Subcutaneous abdominal adipose tissue (tissue), 5 donors: ENCODE data around the gene LETM1.

Experiments
- H3K27ac ChIP-seq: one replicate; pipeline ENCODE4 v1.7.0; 2013; ENCODE audit warnings: low read depth, mild to moderate bottlenecking, inconsistent platforms, low read length, moderate library complexity
- H3K27me3 ChIP-seq, 5 donors: one replicate each; pipeline ENCODE4 v1.7.0; 2013; ENCODE audit warnings: low read length in 5 of 5, inconsistent platforms in 1 of 5; ENCODE audit not compliant: control insufficient read depth in 5 of 5, insufficient read depth in 4 of 5
- H3K36me3 ChIP-seq, 5 donors: one replicate each; pipeline ENCODE4 v1.7.0; 2013; ENCODE audit warnings: low read length in 5 of 5; ENCODE audit not compliant: control insufficient read depth in 5 of 5, insufficient read depth in 5 of 5
- H3K4me1 ChIP-seq, 5 donors: one replicate each; pipeline ENCODE4 v1.7.0; 2013; ENCODE audit warnings: low read length in 5 of 5, mild to moderate bottlenecking in 3 of 5, moderate library complexity in 1 of 5; ENCODE audit not compliant: control insufficient read depth in 5 of 5, insufficient read depth in 5 of 5
- H3K4me3 ChIP-seq, 5 donors: one replicate each; pipeline ENCODE4 v1.7.0; 2013; ENCODE audit warnings: low read length in 5 of 5, low read depth in 1 of 5
- H3K9ac ChIP-seq, 5 donors: one replicate each; pipeline ENCODE4 v1.7.0; 2013; ENCODE audit warnings: low read length in 5 of 5, mild to moderate bottlenecking in 4 of 5, moderate library complexity in 3 of 5
- H3K9me3 ChIP-seq, 5 donors: one replicate each; pipeline ENCODE4 v1.7.0; 2013; ENCODE audit warnings: low read length in 5 of 5; ENCODE audit not compliant: control insufficient read depth in 5 of 5
- donor health status: healthy.
- donor health status: healthy.
- donor health status: healthy.
- donor health status: healthy.
- donor health status: healthy.

The LETM1 gene

GRCh38 chr4:1775731-1776500 is 80.0 kb downstream of the LETM1 start:
- H3K9me3 ChIP-seq: no peaks in the 10 kb centered on the region
- H3K4me3 ChIP-seq: no peak overlapping the region
- H3K27ac ChIP-seq: no peak overlapping the region
- H3K9ac ChIP-seq: no peak overlapping the region
- no peaks in the 10 kb centered on the region for H3K4me1 ChIP-seq
- H3K36me3 ChIP-seq: no peaks in the 10 kb centered on the region
- H3K27me3 ChIP-seq: peaks cover 5 to 16% (median 12%) of the 10 kb centered on the region in 5 donors

GRCh38 chr4:1773754-1774153 is 82.2 kb downstream of the LETM1 start:
- H3K27me3 ChIP-seq: peaks cover 7 to 30% (median 14%) of the 10 kb centered on the region in 5 donors
- no peaks in the 10 kb centered on the region for H3K9me3 ChIP-seq
- no peak overlapping the region for H3K4me3 ChIP-seq
- H3K27ac ChIP-seq: no peak overlapping the region
- H3K4me1 ChIP-seq: no peaks in the 10 kb centered on the region
- no peaks in the 10 kb centered on the region for H3K36me3 ChIP-seq
- no peak overlapping the region for H3K9ac ChIP-seq

- Histone ChIP-seq H3K9me3 (no peaks in the 10 kb centered on the region), H3K4me1 (peaks cover 0 to under 1% (median 0%) of the 10 kb centered on the region in 5 donors), H3K9ac (no peak overlapping the region), H3K27ac (no peak overlapping the region), H3K27me3 (peaks cover 4 to 31% (median 19%) of the 10 kb centered on the region in 5 donors), H3K4me3 (no peak overlapping the region), H3K36me3 (no peaks in the 10 kb centered on the region)
Observed at GRCh38 chr4:1772853-1773538, 83.0 kb downstream of the LETM1 start.

GRCh38 chr4:1771555-1772305 is 84.2 kb downstream of the LETM1 start:
- H3K4me3 ChIP-seq: no peak overlapping the region
- H3K9ac ChIP-seq: no peak overlapping the region
- H3K27me3 ChIP-seq: peaks cover 4 to 30% (median 19%) of the 10 kb centered on the region in 5 donors
- no peaks in the 10 kb centered on the region for H3K36me3 ChIP-seq
- no peaks in the 10 kb centered on the region for H3K9me3 ChIP-seq
- H3K27ac ChIP-seq: no peak overlapping the region
- peaks cover 0 to 4% (median under 1%) of the 10 kb centered on the region in 5 donors for H3K4me1 ChIP-seq

GRCh38 chr4:1770791-1771231 is 85.1 kb downstream of the LETM1 start:
- H3K4me1 ChIP-seq: peaks cover 0 to 8% (median 5%) of the 10 kb centered on the region in 5 donors
- H3K27ac ChIP-seq: no peak overlapping the region
- H3K4me3 ChIP-seq: no peak overlapping the region
- no peaks in the 10 kb centered on the region for H3K9me3 ChIP-seq
- H3K9ac ChIP-seq: no peak overlapping the region
- peaks cover 4 to 37% (median 19%) of the 10 kb centered on the region in 5 donors for H3K27me3 ChIP-seq
- no peaks in the 10 kb centered on the region for H3K36me3 ChIP-seq

GRCh38 chr4:1770245-1770644 is 85.7 kb downstream of the LETM1 start:
- peaks cover 0 to 8% (median 5%) of the 10 kb centered on the region in 5 donors for H3K4me1 ChIP-seq
- H3K27me3 ChIP-seq: peaks cover 4 to 35% (median 19%) of the 10 kb centered on the region in 5 donors
- H3K27ac ChIP-seq: no peak overlapping the region

GRCh38 chr4:1769692-1770091 is 86.3 kb downstream of the LETM1 start:
- H3K4me3 ChIP-seq: no peak overlapping the region
- no peak overlapping the region for H3K27ac ChIP-seq
- H3K4me1 ChIP-seq: peaks cover 0 to 8% (median 5%) of the 10 kb centered on the region in 5 donors
- H3K9ac ChIP-seq: no peak overlapping the region
- no peaks in the 10 kb centered on the region for H3K9me3 ChIP-seq
- H3K36me3 ChIP-seq: no peaks in the 10 kb centered on the region
- peaks cover 4 to 35% (median 19%) of the 10 kb centered on the region in 5 donors for H3K27me3 ChIP-seq

More at GRCh38 chr4:1770245-1770644, 85.7 kb downstream of the LETM1 start:
- Histone ChIP-seq H3K4me3 (no peak overlapping the region), H3K36me3 (no peaks in the 10 kb centered on the region), H3K9me3 (no peaks in the 10 kb centered on the region), H3K9ac (no peak overlapping the region)

GRCh38 chr4:1768367-1769034 is 87.5 kb downstream of the LETM1 start:
- Histone ChIP-seq H3K9ac (no peak overlapping the region), H3K27ac (no peak overlapping the region)

GRCh38 chr4:1767770-1768366 is 88.1 kb downstream of the LETM1 start:
- Histone ChIP-seq H3K36me3 (no peaks in the 10 kb centered on the region), H3K9me3 (no peaks in the 10 kb centered on the region), H3K4me3 (peak overlapping the region in 1 of 5 donors; percentile 22), H3K27me3 (peaks cover 2 to 35% (median 19%) of the 10 kb centered on the region in 5 donors), H3K9ac (no peak overlapping the region), H3K4me1 (peaks cover 0 to 19% (median 10%) of the 10 kb centered on the region in 5 donors), H3K27ac (no peak overlapping the region)

More at GRCh38 chr4:1768367-1769034, 87.5 kb downstream of the LETM1 start:
- H3K4me3 ChIP-seq: no peak overlapping the region
- H3K36me3 ChIP-seq: no peaks in the 10 kb centered on the region
- H3K4me1 ChIP-seq: peaks cover 0 to 13% (median 10%) of the 10 kb centered on the region in 5 donors
- peaks cover 4 to 35% (median 19%) of the 10 kb centered on the region in 5 donors for H3K27me3 ChIP-seq
- H3K9me3 ChIP-seq: no peaks in the 10 kb centered on the region
